ENCODE results near the gene ABCG1. TPM values are rescaled to one million over a fixed set of nuclear protein-coding genes. Genes with fewer than 3 reads are reported as not detected.

ABCG1 gene
- total RNA-seq, 1 experiment from 2014 or later, result not detected

GRCh38 chr21:42278451-42279149, 59.7 kb downstream of the ABCG1 start:
- H3K36me3 ChIP-seq (ENCODE audit: control insufficient read depth, insufficient read depth, low read length), result no peaks in the 10 kb centered on the region
- CTCF ChIA-PET, result no interaction called here
- Mint-ChIP-seq H3K9me3 (ENCODE audit: unreplicated experiment) (no peaks in the 10 kb centered on the region), H3K4me3 (ENCODE audit: unreplicated experiment) (no peak overlapping the region), H3K27ac (ENCODE audit: unreplicated experiment) (no peak overlapping the region), H3K27me3 (ENCODE audit: insufficient read depth, unreplicated experiment) (no peaks in the 10 kb centered on the region), H3K4me1 (ENCODE audit: low read depth, unreplicated experiment) (no peaks in the 10 kb centered on the region), H3K36me3 (ENCODE audit: insufficient read depth, unreplicated experiment) (no peaks in the 10 kb centered on the region)
- H3K9me3 ChIP-seq, result no peaks in the 10 kb centered on the region
- H3K4me1 ChIP-seq, result peaks cover 6% of the 10 kb centered on the region
- H3K27me3 ChIP-seq (replicated peaks; ENCODE audit: control insufficient read depth, insufficient read depth, low read length), result no peaks in the 10 kb centered on the region
- no TSS peak for BruUV-seq (replicated peaks)
- POLR2A ChIA-PET, result no interaction called here
- H3K4me3 ChIP-seq (ENCODE audit: low read depth, low read length), result no peak overlapping the region
- intact Hi-C loops (cut with micrococcal nuclease; ENCODE audit: unreplicated experiment), result no loop called here
- no peak for DNase-seq
- TF ChIP-seq CTCF (IDR thresholded peaks at IDR 0.05; ENCODE audit: insufficient read depth in 1 of 2, low read depth in 1 of 2, low read length in 1 of 2, severe bottlenecking in 1 of 2, unreplicated experiment in 1 of 2), result no peak

- POLR2A ChIA-PET, result no interaction called here
- Mint-ChIP-seq H3K9me3 (ENCODE audit: unreplicated experiment) (no peaks in the 10 kb centered on the region), H3K27me3 (ENCODE audit: insufficient read depth, unreplicated experiment) (no peaks in the 10 kb centered on the region), H3K36me3 (ENCODE audit: insufficient read depth, unreplicated experiment) (no peaks in the 10 kb centered on the region), H3K4me1 (ENCODE audit: low read depth, unreplicated experiment) (no peaks in the 10 kb centered on the region), H3K27ac (ENCODE audit: unreplicated experiment) (no peak overlapping the region), H3K4me3 (ENCODE audit: unreplicated experiment) (no peak overlapping the region)
- no peak for DNase-seq
- CTCF ChIA-PET, result interaction anchor here (0.7 kb wide), 1 partner anchor 30 kb away, joined by 3 read pairs; no protein-coding TSS in a partner anchor
- Histone ChIP-seq H3K4me3 (ENCODE audit: low read depth, low read length) (no peak overlapping the region), H3K4me1 (peaks cover 6% of the 10 kb centered on the region), H3K9me3 (no peaks in the 10 kb centered on the region), H3K27me3 (replicated peaks; ENCODE audit: control insufficient read depth, insufficient read depth, low read length) (no peaks in the 10 kb centered on the region), H3K36me3 (ENCODE audit: control insufficient read depth, insufficient read depth, low read length) (no peaks in the 10 kb centered on the region)
- no TSS peak for BruUV-seq (replicated peaks)
- no peak for TF ChIP-seq CTCF (IDR thresholded peaks at IDR 0.05; ENCODE audit: insufficient read depth in 1 of 2, low read depth in 1 of 2, low read length in 1 of 2, severe bottlenecking in 1 of 2, unreplicated experiment in 1 of 2)
- intact Hi-C loops (cut with micrococcal nuclease; ENCODE audit: unreplicated experiment), result no loop called here
These were observed 60.5 kb downstream of the ABCG1 start for GRCh38 chr21:42279341-42279871.

- CTCF ChIA-PET, result interaction anchor here (0.7 kb wide), 1 partner anchor 30 kb away, joined by 3 read pairs; no protein-coding TSS in a partner anchor
- Histone ChIP-seq H3K27me3 (replicated peaks; ENCODE audit: control insufficient read depth, insufficient read depth, low read length) (no peaks in the 10 kb centered on the region), H3K9me3 (no peaks in the 10 kb centered on the region), H3K4me3 (ENCODE audit: low read depth, low read length) (no peak overlapping the region), H3K4me1 (peaks cover 6% of the 10 kb centered on the region), H3K36me3 (ENCODE audit: control insufficient read depth, insufficient read depth, low read length) (no peaks in the 10 kb centered on the region)
- Mint-ChIP-seq H3K4me1 (ENCODE audit: low read depth, unreplicated experiment) (no peaks in the 10 kb centered on the region), H3K4me3 (ENCODE audit: unreplicated experiment) (no peak overlapping the region), H3K27ac (ENCODE audit: unreplicated experiment) (no peak overlapping the region), H3K9me3 (ENCODE audit: unreplicated experiment) (no peaks in the 10 kb centered on the region), H3K36me3 (ENCODE audit: insufficient read depth, unreplicated experiment) (no peaks in the 10 kb centered on the region), H3K27me3 (ENCODE audit: insufficient read depth, unreplicated experiment) (no peaks in the 10 kb centered on the region)
- no peak for TF ChIP-seq CTCF (IDR thresholded peaks at IDR 0.05; ENCODE audit: insufficient read depth in 1 of 2, low read depth in 1 of 2, low read length in 1 of 2, severe bottlenecking in 1 of 2, unreplicated experiment in 1 of 2)
- no TSS peak for BruUV-seq (replicated peaks)
- DNase-seq, result no peak
- intact Hi-C loops (cut with micrococcal nuclease; ENCODE audit: unreplicated experiment), result no loop called here
- POLR2A ChIA-PET, result no interaction called here
These were observed 60.9 kb downstream of the ABCG1 start for GRCh38 chr21:42279888-42280287.

Data from Caco-2 (cell line).